ENCODE data around the gene ATL3.
"Not testable (repeated sequence)": the region's sequence is repeated elsewhere in the genome, so short reads cannot be mapped to it uniquely, and the experiment has no call there.

Gene ATL3

GRCh38 chr11:63698976-63699733, 28.0 kb upstream of the ATL3 start:
- TF ChIP-seq CTCF (IDR thresholded peaks at IDR 0.05; ENCODE audit: unreplicated experiment in 3 of 3), result no peak

GRCh38 chr11:63694596-63694995, 23.4 kb upstream of the ATL3 start:
- no peak for TF ChIP-seq CTCF (IDR thresholded peaks at IDR 0.05; ENCODE audit: unreplicated experiment in 3 of 3)
- H3K4me1 Mint-ChIP-seq, result peaks cover 15% of the 10 kb centered on the region
- H3K9me3 Mint-ChIP-seq, result no peaks in the 10 kb centered on the region
- H3K27ac Mint-ChIP-seq, result no peak overlapping the region
- peaks cover 4% of the 10 kb centered on the region for H3K36me3 Mint-ChIP-seq (ENCODE audit: low read depth)
- H3K27me3 Mint-ChIP-seq (ENCODE audit: low read depth), result no peaks in the 10 kb centered on the region
- H3K4me3 Mint-ChIP-seq, result no peak overlapping the region

More at GRCh38 chr11:63698976-63699733, 28.0 kb upstream of the ATL3 start:
- peak overlapping the region; percentile 4 to 66 (median 31) for H3K27ac Mint-ChIP-seq
- H3K36me3 Mint-ChIP-seq (ENCODE audit: low read depth), result peaks cover 8% of the 10 kb centered on the region
- no peaks in the 10 kb centered on the region for H3K9me3 Mint-ChIP-seq
- peaks cover 10% of the 10 kb centered on the region for H3K4me1 Mint-ChIP-seq
- H3K4me3 Mint-ChIP-seq, result no peak overlapping the region
- no peaks in the 10 kb centered on the region for H3K27me3 Mint-ChIP-seq (ENCODE audit: low read depth)

DNA sequence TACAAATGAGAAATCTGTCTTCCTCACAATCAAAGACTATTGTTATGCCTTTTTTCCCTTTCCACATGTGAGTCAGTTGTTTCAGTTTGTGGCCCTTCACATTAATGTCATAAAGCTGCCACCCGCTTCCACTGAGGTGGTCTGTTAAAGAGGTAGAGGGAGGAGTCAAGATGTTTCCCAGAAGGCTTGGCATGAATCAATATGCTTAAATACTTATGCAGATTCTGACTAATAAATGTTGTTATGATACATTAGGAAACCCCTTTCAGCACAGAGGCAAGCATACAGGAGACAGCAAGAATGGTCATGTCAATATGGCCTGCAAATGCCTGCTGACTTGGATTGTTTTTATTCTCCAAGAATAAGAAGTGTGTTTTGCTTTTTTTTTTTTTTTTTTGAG, 16.7 kb upstream of the ATL3 start:
- no peaks in the 10 kb centered on the region for H3K36me3 Mint-ChIP-seq (ENCODE audit: low read depth)
- no peak overlapping the region for H3K27ac Mint-ChIP-seq
- no peaks in the 10 kb centered on the region for H3K27me3 Mint-ChIP-seq (ENCODE audit: low read depth)
- TF ChIP-seq CTCF (IDR thresholded peaks at IDR 0.05; ENCODE audit: unreplicated experiment in 3 of 3), result no peak
- H3K9me3 Mint-ChIP-seq, result no peaks in the 10 kb centered on the region
- peaks cover 21% of the 10 kb centered on the region for H3K4me1 Mint-ChIP-seq
- H3K4me3 Mint-ChIP-seq, result no peak overlapping the region

- Mint-ChIP-seq H3K9me3 (no peaks in the 10 kb centered on the region), H3K4me3 (no peak overlapping the region), H3K36me3 (ENCODE audit: low read depth) (no peaks in the 10 kb centered on the region), H3K27ac (no peak overlapping the region), H3K4me1 (peaks cover 30% of the 10 kb centered on the region), H3K27me3 (ENCODE audit: low read depth) (no peaks in the 10 kb centered on the region)
- TF ChIP-seq CTCF (IDR thresholded peaks at IDR 0.05; ENCODE audit: unreplicated experiment in 3 of 3), result no peak
Observed at GRCh38 chr11:63686926-63687325, 15.8 kb upstream of the ATL3 start.

DNA sequence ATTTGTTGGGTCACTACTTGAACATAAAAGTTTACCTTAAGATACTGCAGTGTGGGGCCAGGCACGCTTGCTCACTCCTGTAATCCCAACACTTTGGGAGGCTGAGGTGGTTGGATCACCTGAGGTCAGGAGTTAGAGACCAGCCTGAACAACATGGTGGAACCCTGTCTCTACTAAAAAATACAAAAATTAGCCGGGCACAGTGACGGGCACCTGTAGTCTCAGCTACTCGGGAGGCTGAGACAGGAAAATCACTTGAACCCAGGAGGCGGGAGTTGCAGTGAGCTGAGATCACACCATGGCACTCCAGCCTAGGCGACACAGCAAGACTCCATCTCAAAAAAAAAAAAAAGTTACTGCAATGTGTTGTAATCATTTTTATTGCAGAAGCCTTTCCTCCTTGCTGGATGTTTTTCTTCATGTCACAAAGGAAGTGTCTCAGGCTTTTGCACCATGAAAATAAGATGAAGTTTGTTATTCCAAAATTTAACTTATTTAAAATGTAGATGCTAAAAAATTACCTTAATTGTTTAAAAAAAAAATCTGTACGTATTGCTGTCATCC, 14.1 kb upstream of the ATL3 start:
- H3K4me3 Mint-ChIP-seq; H3K36me3 Mint-ChIP-seq (ENCODE audit: low read depth); H3K9me3 Mint-ChIP-seq; H3K27me3 Mint-ChIP-seq (ENCODE audit: low read depth); H3K27ac Mint-ChIP-seq: not testable (repeated sequence)
- H3K4me1 Mint-ChIP-seq, result peaks cover 33% of the 10 kb centered on the region

GRCh38 chr11:63683133-63683991, 12.2 kb upstream of the ATL3 start:
- no peak for TF ChIP-seq CTCF (IDR thresholded peaks at IDR 0.05; ENCODE audit: unreplicated experiment in 3 of 3)
- Mint-ChIP-seq H3K4me1 (peaks cover 33% of the 10 kb centered on the region), H3K27ac (peak overlapping the region; percentile 75 to 91 (median 86)), H3K4me3 (peak overlapping the region; percentile 86 to 97 (median 95)), H3K36me3 (ENCODE audit: low read depth) (no peaks in the 10 kb centered on the region), H3K9me3 (no peaks in the 10 kb centered on the region), H3K27me3 (ENCODE audit: low read depth) (peaks cover 12% of the 10 kb centered on the region)

Measured in nephron (organoid).